ENCODE measurements around the gene ZDHHC7. TPM values are rescaled to one million over a fixed set of nuclear protein-coding genes. Genes with fewer than 3 reads are reported as not detected.

Gene ZDHHC7
- polyA plus RNA-seq, 1 donor, result 31.5 TPM

- no peak for DNase-seq
Measured at GRCh38 chr16:85017633-85018032, 6.3 kb upstream of the ZDHHC7 start.

DNA sequence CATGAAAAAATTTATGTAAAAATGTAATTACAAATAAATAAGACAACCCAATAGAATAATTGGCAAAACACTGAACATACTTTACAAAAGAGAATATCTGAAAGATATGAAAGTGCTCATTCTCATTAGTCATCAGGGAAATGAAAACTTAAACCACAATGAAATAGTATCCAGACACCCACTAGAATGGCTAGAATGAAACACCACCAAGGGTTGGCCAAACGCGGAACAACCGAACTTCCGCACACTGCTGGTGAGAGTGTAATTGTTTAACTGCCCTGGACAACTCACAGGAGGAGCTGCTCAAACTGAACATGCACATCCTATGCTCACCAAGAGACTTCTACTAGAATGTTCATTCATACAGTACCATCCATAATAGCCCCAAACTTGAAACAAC, 5.8 kb upstream of the ZDHHC7 start:
- DNase-seq, result no peak

- no peak for DNase-seq
Measured at GRCh38 chr16:85015481-85016187, 4.3 kb upstream of the ZDHHC7 start.

GRCh38 chr16:85014311-85014710, 3.0 kb upstream of the ZDHHC7 start:
- DNase-seq, result no peak

GRCh38 chr16:85011846-85012284, 530 bp upstream of the ZDHHC7 start:
- DNase-seq, result no peak

- no peak for DNase-seq
Measured at GRCh38 chr16:85010446-85010930, 847 bp downstream of the ZDHHC7 start.

- no peak for DNase-seq
Measured at GRCh38 chr16:85008271-85008670, 3.1 kb downstream of the ZDHHC7 start.

GRCh38 chr16:85007496-85008214, 3.7 kb downstream of the ZDHHC7 start:
- DNase-seq, result no peak

DNA sequence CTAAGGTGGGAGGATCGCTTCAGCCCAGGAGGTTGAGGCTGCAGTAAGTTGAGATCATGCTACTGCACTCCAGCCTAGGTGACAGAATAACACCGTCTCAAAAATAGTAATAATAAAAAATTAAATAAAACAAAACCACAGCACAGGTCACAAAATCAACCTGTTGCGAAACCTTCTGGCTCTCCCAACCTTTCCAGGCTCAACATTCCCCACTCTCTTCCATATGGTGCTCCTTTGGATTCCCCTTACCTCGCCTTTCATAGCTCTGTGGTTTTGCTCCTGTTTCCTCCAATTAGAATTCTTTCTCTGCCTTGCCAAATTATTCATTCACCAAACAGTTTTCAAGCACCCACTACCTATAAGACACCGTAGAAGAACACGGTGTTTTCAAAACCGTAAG, 4.7 kb downstream of the ZDHHC7 start:
- DNase-seq, result no peak

DNA sequence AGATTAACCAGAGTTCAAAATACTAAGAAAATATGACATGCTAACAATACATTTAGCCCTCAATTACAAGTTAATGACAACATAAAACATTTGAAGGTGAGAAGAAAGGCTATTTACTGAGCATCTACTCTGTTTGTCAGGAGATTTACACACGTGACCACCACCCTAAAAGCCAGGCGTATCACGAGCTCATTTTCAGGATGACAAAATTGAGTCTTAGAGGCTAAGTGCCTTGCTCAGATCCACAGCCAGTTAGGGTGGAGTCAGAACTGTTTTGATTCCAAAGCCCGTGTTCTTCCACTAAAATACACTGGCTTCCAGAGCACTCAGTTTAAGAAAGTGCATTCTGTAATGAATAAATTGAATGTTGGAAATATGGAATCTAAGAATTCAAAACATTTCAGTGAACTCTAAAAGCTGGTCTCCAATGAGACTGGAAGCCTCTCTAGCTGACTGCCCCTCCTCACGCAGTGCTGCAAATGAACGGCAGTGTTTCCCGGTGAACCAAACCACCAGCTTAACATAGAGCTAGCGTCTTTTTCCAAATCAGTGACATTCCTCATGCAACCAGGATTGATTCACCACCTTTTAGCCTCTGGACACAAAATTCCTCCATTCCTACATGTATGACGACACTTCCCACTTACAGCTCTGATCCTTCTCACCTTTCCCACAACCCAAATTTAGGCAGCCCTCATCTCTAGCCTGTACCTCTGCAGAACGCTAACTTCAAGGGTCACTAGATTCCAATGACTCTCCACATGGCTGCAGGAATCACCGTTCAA, 5.9 kb downstream of the ZDHHC7 start:
- no peak for DNase-seq

- no peak for DNase-seq
Measured at GRCh38 chr16:85004587-85005205, 6.6 kb downstream of the ZDHHC7 start.

DNA sequence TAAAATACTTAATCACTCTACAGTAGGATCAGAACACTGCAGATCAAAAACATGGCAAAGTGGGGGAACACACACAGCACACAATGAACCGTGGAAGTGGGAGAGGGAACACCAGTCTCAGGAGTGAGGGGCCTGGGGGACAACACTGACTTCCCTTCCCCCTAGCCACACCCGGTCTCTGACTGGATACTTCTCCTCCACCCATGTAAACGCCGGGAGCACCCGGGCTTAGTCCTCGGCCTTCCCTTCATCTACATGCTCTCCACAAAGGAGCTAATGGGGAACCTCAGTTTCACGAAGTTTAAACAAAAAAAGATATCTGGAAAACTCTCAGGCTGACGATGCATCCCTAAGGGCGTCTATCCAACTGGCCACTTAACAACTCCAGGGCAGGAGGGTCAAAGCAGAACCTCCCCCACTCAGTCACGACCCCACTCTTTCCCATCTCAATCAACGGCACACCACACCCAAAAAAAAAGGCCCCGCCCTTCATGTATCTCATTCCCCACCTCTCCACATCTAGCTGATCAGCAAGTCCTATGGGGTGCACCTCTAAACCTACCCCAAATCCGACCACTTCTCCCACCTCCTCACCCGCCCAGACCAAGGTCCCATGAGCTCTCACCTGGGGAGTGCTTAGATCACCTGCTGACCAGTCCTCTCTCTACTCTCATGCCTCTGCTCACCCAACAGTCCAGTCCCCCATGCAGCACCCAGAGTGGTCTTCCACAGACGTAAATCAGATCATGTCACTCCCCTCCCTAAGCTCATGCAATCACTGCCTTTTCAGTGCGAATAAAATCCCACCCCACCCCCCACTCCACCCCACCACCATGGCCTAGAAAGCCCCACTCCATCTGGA, 7.4 kb downstream of the ZDHHC7 start:
- no peak for DNase-seq

- no peak for DNase-seq
Measured at GRCh38 chr16:85003076-85003475, 8.3 kb downstream of the ZDHHC7 start.

- no peak for DNase-seq
Measured at GRCh38 chr16:85002608-85003007, 8.7 kb downstream of the ZDHHC7 start.

DNA sequence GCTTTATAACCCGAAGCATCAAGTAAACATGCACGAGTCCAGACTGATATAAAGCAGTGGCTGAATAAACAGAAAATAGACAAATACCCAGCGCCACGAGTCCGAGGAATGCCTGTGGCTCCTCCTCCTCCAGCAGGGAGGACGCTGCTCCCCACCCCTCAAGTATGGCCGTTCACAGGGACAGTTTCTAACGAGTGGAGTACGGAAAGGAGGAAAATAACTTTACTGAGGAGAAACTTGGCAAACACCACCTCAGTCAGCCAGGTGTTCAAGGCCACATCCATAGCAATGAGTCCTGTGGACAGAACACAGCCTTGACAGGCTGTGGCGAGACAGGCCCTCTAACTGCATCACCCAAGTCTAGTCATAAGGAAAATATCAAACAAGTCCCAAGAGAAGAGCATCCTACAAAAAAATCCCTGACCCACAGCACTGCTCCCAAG, 9.2 kb downstream of the ZDHHC7 start:
- DNase-seq, result no peak

DNA sequence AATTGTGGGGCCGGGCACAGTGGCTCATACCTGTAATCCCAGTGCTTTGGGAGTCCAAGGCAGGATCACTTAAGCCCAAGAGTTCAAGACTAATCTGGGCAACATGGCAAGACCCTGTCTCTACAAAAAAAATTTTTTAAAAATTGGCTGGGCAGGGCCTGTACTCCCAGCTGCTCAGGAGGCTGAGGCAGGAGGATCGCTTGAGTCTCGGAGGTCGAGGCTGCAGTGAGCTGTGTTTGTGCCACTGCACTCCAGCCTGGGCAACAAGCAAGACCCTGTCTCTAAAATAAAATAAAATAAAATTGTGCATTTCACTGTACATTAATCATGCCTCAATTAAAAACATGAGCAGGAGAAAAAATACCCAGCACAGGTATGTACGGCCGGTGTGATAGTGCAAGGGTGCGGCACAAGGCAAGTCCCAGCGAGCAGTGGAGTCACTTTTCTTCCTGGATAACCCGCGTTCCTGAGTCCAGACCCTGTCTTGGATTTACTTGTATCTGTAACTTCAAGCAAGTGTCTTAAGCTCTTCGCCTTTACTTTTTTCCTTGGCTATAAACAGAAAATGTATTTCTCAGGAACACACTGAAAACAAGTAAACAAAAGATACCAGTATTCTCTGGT, 11.4 kb downstream of the ZDHHC7 start:
- DNase-seq, result no peak

GRCh38 chr16:84999200-84999599, 12.1 kb downstream of the ZDHHC7 start:
- no peak for DNase-seq

DNA sequence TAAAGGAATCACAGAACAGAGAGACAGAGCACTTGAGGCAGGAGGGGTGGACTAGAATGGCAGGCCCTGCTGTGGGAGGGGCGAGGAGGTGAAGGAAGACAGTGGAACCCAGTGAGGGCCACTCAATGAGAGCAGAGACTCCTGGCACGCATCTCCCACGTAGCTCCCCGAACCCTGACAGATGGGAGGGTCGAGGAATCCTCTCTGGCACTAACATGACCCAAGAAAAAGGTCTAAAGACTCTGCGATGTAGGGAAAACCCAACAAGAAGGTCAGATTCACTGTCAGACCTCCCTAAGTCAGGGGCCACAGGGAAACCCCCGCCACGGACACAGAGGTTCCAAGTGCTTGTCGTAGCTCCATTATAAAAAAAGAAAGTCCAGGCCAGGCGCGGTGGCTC, 15.0 kb downstream of the ZDHHC7 start:
- no peak for DNase-seq

GRCh38 chr16:84995663-84996062, 15.7 kb downstream of the ZDHHC7 start:
- no peak for DNase-seq

- DNase-seq, result no peak
Measured at GRCh38 chr16:84993926-84994325, 17.4 kb downstream of the ZDHHC7 start.

DNA sequence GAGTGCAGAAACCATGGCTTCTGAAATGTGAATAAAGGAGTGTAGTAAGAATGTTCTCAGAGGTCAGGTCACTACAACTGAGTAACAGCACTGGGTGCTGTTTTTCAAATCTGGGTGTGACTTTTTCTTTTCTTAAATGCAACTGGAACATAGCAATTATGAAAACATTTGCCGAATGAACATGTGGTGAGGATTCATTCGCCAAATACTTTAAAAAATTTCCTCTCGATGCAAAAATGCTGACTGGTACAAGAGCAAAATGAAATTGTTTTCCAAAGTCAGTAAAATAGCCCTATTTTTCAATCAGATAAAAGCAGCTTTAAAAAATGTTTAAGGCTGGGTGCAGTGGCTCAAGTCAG, 18.6 kb downstream of the ZDHHC7 start:
- DNase-seq, result no peak

All from hindlimb muscle (tissue), 1 donor.